Mucosa of descending colon (tissue), 3 donors: ENCODE data around the gene MICALL2. TPM values are rescaled to one million over a fixed set of nuclear protein-coding genes. Genes with fewer than 3 reads are reported as not detected.

Experiments
- ATAC-seq: fragments of 200-7000 bp; cut with Tn5 transposase; one replicate; pipeline ENCODE4 v1.9.1; 2020; ENCODE audit warnings: mild to moderate bottlenecking, moderate library complexity
- DNase-seq, 3 donors: peaks; one replicate each; pipeline ENCODE4 v3.0.0-alpha.2; 2020
- H3K36me3 ChIP-seq: fragments of 200-600 bp; one replicate; pipeline ENCODE4 v1.8.0; 2021; ENCODE audit warnings: low read depth, mild to moderate bottlenecking
- H3K4me1 ChIP-seq: fragments of 200-600 bp; one replicate; pipeline ENCODE4 v1.8.0; 2021; ENCODE audit warnings: low read depth, mild to moderate bottlenecking
- H3K4me3 ChIP-seq: fragments of 200-600 bp; one replicate; pipeline ENCODE4 v1.8.0; 2021; ENCODE audit warnings: mild to moderate bottlenecking
- H3K9me3 ChIP-seq: fragments of 200-600 bp; one replicate; pipeline ENCODE4 v1.8.0; 2021; ENCODE audit warnings: mild to moderate bottlenecking
- intact Hi-C, 2 donors: fragments of 100-400 bp; cut with DNase I in 1 of 2; cut with micrococcal nuclease in 1 of 2; formaldehyde crosslinking; loops; one replicate each; pipeline versions ENCODE4 v1.11.0 to v1.11.1; 2022; cut with DNase I, micrococcal nuclease
- total RNA-seq, 3 donors: library from RNA; stranded (reverse); fragmentation: NEBNext Ultra II Directional in 2 of 3; extraction: Animal tissue kit (Norgen Biotek cat#: 25700) in 2 of 3; gene quantifications; one replicate each; pipeline versions ENCODE4 v1.2.1 to v1.2.4, GENCODE V29; 2021 to 2023
- TF ChIP-seq, protein P1 (sequence below): fragments of 200-600 bp; IDR thresholded peaks from one replicate; pipeline ENCODE4 v1.8.0; 2022; ENCODE audit warnings: antibody characterized with exemption, mild to moderate bottlenecking
- donor health status: DM: no; HTN: no; CAD: no; lungs with moderate emphysema.
- donor health status: DM: no; HTN: no; CAD: no.
- donor health status: DM: no; HTN: yes; CAD: no.

MICALL2 gene
- total RNA-seq, 3 donors from 2014 or later, result 59.9 to 96.2 (median 94.5) TPM

DNA sequence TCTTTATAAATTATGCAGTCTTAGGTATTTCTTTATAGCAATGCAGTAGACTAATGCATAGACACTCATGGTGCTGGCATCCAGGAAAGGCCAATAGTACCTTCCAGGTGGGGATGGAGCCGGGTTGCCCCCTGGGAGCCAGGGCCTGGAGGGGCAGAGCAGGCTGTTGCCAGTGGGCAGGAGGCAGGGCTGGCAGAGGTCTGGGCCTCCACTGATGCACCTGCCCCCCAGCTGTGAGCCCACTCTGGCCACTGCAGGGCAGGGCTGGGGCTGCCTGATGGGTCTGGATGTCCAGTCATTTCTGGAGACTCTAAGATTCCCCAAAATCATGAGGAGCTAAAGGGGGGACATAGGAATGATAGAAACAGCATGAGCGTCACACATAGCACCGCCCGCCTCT is 66.7 kb downstream of the MICALL2 start:
- Histone ChIP-seq H3K4me1 (no peaks in the 10 kb centered on the region), H3K4me3 (no peak overlapping the region), H3K36me3 (no peaks in the 10 kb centered on the region), H3K9me3 (no peaks in the 10 kb centered on the region)
- TF ChIP-seq, protein P1, sequence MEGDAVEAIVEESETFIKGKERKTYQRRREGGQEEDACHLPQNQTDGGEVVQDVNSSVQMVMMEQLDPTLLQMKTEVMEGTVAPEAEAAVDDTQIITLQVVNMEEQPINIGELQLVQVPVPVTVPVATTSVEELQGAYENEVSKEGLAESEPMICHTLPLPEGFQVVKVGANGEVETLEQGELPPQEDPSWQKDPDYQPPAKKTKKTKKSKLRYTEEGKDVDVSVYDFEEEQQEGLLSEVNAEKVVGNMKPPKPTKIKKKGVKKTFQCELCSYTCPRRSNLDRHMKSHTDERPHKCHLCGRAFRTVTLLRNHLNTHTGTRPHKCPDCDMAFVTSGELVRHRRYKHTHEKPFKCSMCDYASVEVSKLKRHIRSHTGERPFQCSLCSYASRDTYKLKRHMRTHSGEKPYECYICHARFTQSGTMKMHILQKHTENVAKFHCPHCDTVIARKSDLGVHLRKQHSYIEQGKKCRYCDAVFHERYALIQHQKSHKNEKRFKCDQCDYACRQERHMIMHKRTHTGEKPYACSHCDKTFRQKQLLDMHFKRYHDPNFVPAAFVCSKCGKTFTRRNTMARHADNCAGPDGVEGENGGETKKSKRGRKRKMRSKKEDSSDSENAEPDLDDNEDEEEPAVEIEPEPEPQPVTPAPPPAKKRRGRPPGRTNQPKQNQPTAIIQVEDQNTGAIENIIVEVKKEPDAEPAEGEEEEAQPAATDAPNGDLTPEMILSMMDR, result no peak
- DNase-seq (no peak), ATAC-seq (no peak)
- intact Hi-C loops, result no loop called here

GRCh38 chr7:1391449-1391848 is 67.8 kb downstream of the MICALL2 start:
- no peak for DNase-seq
- ATAC-seq, result no peak
- no peaks in the 10 kb centered on the region for H3K9me3 ChIP-seq

GRCh38 chr7:1388703-1389335 is 70.5 kb downstream of the MICALL2 start:
- no peaks in the 10 kb centered on the region for H3K4me1 ChIP-seq
- DNase-seq (no peak), ATAC-seq (no peak)
- TF ChIP-seq, protein P1, result no peak
- intact Hi-C loops, result no loop called here
- H3K9me3 ChIP-seq, result no peaks in the 10 kb centered on the region
- H3K36me3 ChIP-seq, result no peaks in the 10 kb centered on the region
- no peak overlapping the region for H3K4me3 ChIP-seq

More at GRCh38 chr7:1391449-1391848, 67.8 kb downstream of the MICALL2 start:
- H3K36me3 ChIP-seq, result no peaks in the 10 kb centered on the region
- H3K4me3 ChIP-seq, result no peak overlapping the region
- intact Hi-C loops, result no loop called here
- TF ChIP-seq, protein P1, result no peak
- H3K4me1 ChIP-seq, result no peaks in the 10 kb centered on the region

GRCh38 chr7:1388021-1388702 is 71.1 kb downstream of the MICALL2 start:
- TF ChIP-seq, protein P1, result no peak
- DNase-seq (no peak), ATAC-seq (no peak)
- Histone ChIP-seq H3K4me1 (no peaks in the 10 kb centered on the region), H3K36me3 (no peaks in the 10 kb centered on the region), H3K9me3 (no peaks in the 10 kb centered on the region), H3K4me3 (no peak overlapping the region)
- intact Hi-C loops, result no loop called here

GRCh38 chr7:1387261-1387660 is 72.0 kb downstream of the MICALL2 start:
- no peak for DNase-seq
- Histone ChIP-seq H3K4me3 (no peak overlapping the region), H3K36me3 (no peaks in the 10 kb centered on the region), H3K4me1 (no peaks in the 10 kb centered on the region), H3K9me3 (no peaks in the 10 kb centered on the region)
- intact Hi-C loops, result no loop called here
- ATAC-seq, result no peak
- TF ChIP-seq, protein P1, result no peak
